ENCODE data around the gene KDF1. TPM values are rescaled to one million over a fixed set of nuclear protein-coding genes. Genes with fewer than 3 reads are reported as not detected.
A peak's percentile ranks its signal among the peaks of the same experiment; 100 is the strongest.

The KDF1 gene
- total and polyA plus RNA-seq, 2 of the 13 experiments (the other 11 are each of a cell fraction or from before 2014, with no cell fraction given), result 1.9 to 4.9 TPM

- TF ChIP-seq HOXA9 (CRISPR knock-in tag; IDR thresholded peaks at IDR 0.05; ENCODE audit: borderline replicate concordance) (no peak), ZNF124 (CRISPR knock-in tag; IDR thresholded peaks at IDR 0.05) (no peak), PATZ1 (CRISPR knock-in tag; IDR thresholded peaks at IDR 0.05) (peak; percentile 99), ZNF326 (CRISPR knock-in tag; IDR thresholded peaks at IDR 0.05; ENCODE audit: borderline replicate concordance) (no peak), SMC3 (IDR thresholded peaks at IDR 0.05; ENCODE audit: low read length) (peak; percentile 38), HHEX (CRISPR knock-in tag; IDR thresholded peaks at IDR 0.05) (peak; percentile 50; the same call in 1 of the 2 replicates), ARID4A (CRISPR knock-in tag; IDR thresholded peaks at IDR 0.05; ENCODE audit: borderline replicate concordance) (peak; percentile 90; the same call in 1 of the 2 replicates), ZNF235 (CRISPR knock-in tag; IDR thresholded peaks at IDR 0.05; ENCODE audit: borderline replicate concordance) (no peak), DNMT1 (CRISPR knock-in tag; IDR thresholded peaks at IDR 0.05) (no peak), SYNCRIP (IDR thresholded peaks at IDR 0.05; ENCODE audit: insufficient read depth, low read depth, low read length) (no peak), ETS1 (CRISPR knock-in tag; IDR thresholded peaks at IDR 0.05) (no peak), ZNF564 (CRISPR knock-in tag; IDR thresholded peaks at IDR 0.05) (no peak), ZFYVE20 (CRISPR knock-in tag; IDR thresholded peaks at IDR 0.05; ENCODE audit: borderline replicate concordance, low read depth) (no peak), CHCHD3 (CRISPR knock-in tag; IDR thresholded peaks at IDR 0.05) (no peak), RBAK (CRISPR knock-in tag; IDR thresholded peaks at IDR 0.05) (no peak), MNT (IDR thresholded peaks at IDR 0.05) (no peak), HDAC6 (IDR thresholded peaks at IDR 0.05; ENCODE audit: low read depth, low read length) (no peak), TFAP4 (IDR thresholded peaks at IDR 0.05; ENCODE audit: borderline replicate concordance, low read depth) (peak; percentile 61; the same call in 1 of the 2 replicates), ZNF619 (CRISPR knock-in tag; IDR thresholded peaks at IDR 0.05) (peak; percentile 79; the same call in 1 of the 2 replicates), PHB2 (IDR thresholded peaks at IDR 0.05; ENCODE audit: partially characterized antibody) (no peak)
These were observed 22.1 kb downstream of the KDF1 start (continued) for GRCh38 chr1:26938004-26938658.
